Choroid plexus epithelial cell (primary cell): ENCODE data around the gene OSMR.
"Not testable (repeated sequence)": the region's sequence is repeated elsewhere in the genome, so short reads cannot be mapped to it uniquely, and the experiment has no call there.

Experiments used
- DNase-seq: peaks from one replicate; pipeline ENCODE4 v3.0.0-alpha.2; 2010; ENCODE audit warnings: low read depth
- H3K4me3 ChIP-seq: 2 replicates; pipeline ENCODE4 v1.5.1; 2011; ENCODE audit warnings: low read depth, mild to moderate bottlenecking, control low read depth, low read length, moderate library complexity
- CTCF ChIP-seq: conservative IDR thresholded peaks from 2 replicates; pipeline ENCODE4 v1.5.1; 2011; ENCODE audit warnings: low read depth, mild to moderate bottlenecking, control low read depth, inconsistent platforms, low read length, moderate library complexity

Gene OSMR

GRCh38 chr5:38846379-38847011 is 683 bp downstream of the OSMR start:
- DNase-seq = peak; percentile 31
- TF ChIP-seq CTCF = no peak
- H3K4me3 ChIP-seq = peak overlapping the region; percentile 92

GRCh38 chr5:38847559-38848347 is 1.9 kb downstream of the OSMR start:
- TF ChIP-seq CTCF = peak; percentile 22
- DNase-seq = peak; percentile 42

GRCh38 chr5:38848637-38849036 is 2.8 kb downstream of the OSMR start:
- no peak for TF ChIP-seq CTCF

More at GRCh38 chr5:38847559-38848347, 1.9 kb downstream of the OSMR start:
- H3K4me3 ChIP-seq = peak overlapping the region; percentile 92

GRCh38 chr5:38851640-38852039 is 5.8 kb downstream of the OSMR start:
- not testable (repeated sequence) for H3K4me3 ChIP-seq, DNase-seq

More at GRCh38 chr5:38848637-38849036, 2.8 kb downstream of the OSMR start:
- no peak overlapping the region for H3K4me3 ChIP-seq
- no peak for DNase-seq

GRCh38 chr5:38853753-38854470 is 8.1 kb downstream of the OSMR start:
- H3K4me3 ChIP-seq = no peak overlapping the region
- DNase-seq = peak; percentile 80
- TF ChIP-seq CTCF = no peak

- no peak for DNase-seq
- TF ChIP-seq CTCF = no peak
- H3K4me3 ChIP-seq = no peak overlapping the region
Measured at GRCh38 chr5:38854907-38855306, 9.1 kb downstream of the OSMR start.

GRCh38 chr5:38856660-38857059 is 10.8 kb downstream of the OSMR start:
- no peak overlapping the region for H3K4me3 ChIP-seq
- DNase-seq = no peak
- no peak for TF ChIP-seq CTCF
